Skeletal muscle satellite cell (primary cell): ENCODE measurements around the gene NLRP4.
"Not testable (repeated sequence)": the region's sequence is repeated elsewhere in the genome, so short reads cannot be mapped to it uniquely, and the experiment has no call there.

Experiments
- H3K27me3 ChIP-seq: 2 replicates; pipeline ENCODE4 v1.7.0; 2013; ENCODE audit warnings: low read length; ENCODE audit not compliant: control insufficient read depth, insufficient read depth
- H3K36me3 ChIP-seq: 2 replicates; pipeline ENCODE4 v1.7.0; 2013; ENCODE audit warnings: mild to moderate bottlenecking, control low read depth, low read length; ENCODE audit not compliant: insufficient read depth
- H3K4me1 ChIP-seq: 2 replicates; pipeline ENCODE4 v1.7.0; 2013; ENCODE audit warnings: low read length; ENCODE audit not compliant: control insufficient read depth, insufficient read depth
- H3K4me2 ChIP-seq: 2 replicates; pipeline ENCODE4 v1.7.0; 2013; ENCODE audit warnings: mild to moderate bottlenecking, low read length
- H3K4me3 ChIP-seq: 2 replicates; pipeline ENCODE4 v1.7.0; 2013; ENCODE audit warnings: low read length
- H3K9ac ChIP-seq: 2 replicates; pipeline ENCODE4 v1.7.0; 2013; ENCODE audit warnings: mild to moderate bottlenecking, low read depth, low read length, moderate library complexity
- H3K9me3 ChIP-seq: replicated peaks from 2 replicates; pipeline ENCODE4 v1.7.0; 2013; ENCODE audit warnings: mild to moderate bottlenecking, control low read depth, low read length

NLRP4 gene

DNA sequence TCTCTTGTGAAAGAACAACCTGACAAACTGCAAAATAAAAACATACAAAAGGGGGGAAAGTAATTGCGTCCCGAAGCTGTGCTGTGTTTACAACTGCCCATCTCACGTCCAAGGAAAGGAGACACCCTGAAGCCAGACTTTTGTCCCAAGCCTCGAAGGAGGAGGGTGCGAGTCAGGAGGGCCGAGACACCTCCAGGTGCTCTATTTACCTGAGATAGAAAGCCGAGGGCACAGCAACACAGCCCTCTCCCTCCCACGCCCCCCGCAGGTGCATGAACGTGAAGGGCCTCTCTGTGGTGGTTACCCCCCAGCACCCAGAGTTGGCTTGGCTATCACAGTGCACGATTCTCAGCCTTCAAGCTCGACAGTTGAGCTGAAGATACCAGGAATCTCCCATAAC is 62.6 kb downstream of the NLRP4 start:
- no peaks in the 10 kb centered on the region for H3K4me1 ChIP-seq
- no peak overlapping the region for H3K9ac ChIP-seq
- no peaks in the 10 kb centered on the region for H3K36me3 ChIP-seq
- H3K27me3 ChIP-seq, result no peaks in the 10 kb centered on the region
- H3K4me3 ChIP-seq, result no peak overlapping the region
- H3K9me3 ChIP-seq, result peaks cover 19% of the 10 kb centered on the region
- H3K4me2 ChIP-seq, result no peak overlapping the region

DNA sequence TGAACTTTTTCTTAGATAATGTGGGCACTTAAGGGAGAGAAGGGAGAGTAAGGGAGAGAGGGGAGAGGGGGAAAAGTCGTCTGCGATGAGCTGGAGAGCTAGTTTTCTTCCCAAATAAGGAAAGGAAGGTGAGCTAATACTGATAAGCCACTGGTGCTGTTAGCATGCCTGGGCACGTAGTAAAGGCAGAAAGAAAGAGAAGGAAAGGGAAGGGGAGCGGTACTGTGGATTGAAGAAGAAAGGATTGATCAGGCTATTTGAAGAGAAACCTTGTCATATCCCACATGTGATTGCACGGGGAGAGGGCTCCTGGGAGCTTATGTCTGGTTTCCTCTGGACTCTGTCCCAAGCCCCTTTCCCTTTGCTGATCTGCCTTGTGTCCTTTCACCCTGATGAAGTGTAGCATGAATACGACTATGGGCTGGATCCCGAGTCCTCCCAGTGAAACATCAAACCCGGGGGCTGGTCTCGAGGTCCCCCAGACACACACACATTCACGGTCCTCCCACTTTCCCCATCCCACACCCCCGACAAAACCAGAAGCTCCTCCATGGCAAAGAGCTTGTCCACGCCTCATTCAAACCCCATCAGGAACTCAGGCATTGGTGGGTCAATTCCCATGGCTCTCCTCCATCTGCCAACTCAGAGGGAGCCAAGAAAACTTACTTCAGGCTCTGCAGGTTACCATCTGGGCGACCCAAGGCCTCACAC is 65.2 kb downstream of the NLRP4 start:
- no peaks in the 10 kb centered on the region for H3K36me3 ChIP-seq
- H3K4me3 ChIP-seq, result no peak overlapping the region
- no peaks in the 10 kb centered on the region for H3K27me3 ChIP-seq
- H3K9ac ChIP-seq, result no peak overlapping the region
- no peak overlapping the region for H3K4me2 ChIP-seq
- no peaks in the 10 kb centered on the region for H3K4me1 ChIP-seq
- H3K9me3 ChIP-seq, result peaks cover 19% of the 10 kb centered on the region

DNA sequence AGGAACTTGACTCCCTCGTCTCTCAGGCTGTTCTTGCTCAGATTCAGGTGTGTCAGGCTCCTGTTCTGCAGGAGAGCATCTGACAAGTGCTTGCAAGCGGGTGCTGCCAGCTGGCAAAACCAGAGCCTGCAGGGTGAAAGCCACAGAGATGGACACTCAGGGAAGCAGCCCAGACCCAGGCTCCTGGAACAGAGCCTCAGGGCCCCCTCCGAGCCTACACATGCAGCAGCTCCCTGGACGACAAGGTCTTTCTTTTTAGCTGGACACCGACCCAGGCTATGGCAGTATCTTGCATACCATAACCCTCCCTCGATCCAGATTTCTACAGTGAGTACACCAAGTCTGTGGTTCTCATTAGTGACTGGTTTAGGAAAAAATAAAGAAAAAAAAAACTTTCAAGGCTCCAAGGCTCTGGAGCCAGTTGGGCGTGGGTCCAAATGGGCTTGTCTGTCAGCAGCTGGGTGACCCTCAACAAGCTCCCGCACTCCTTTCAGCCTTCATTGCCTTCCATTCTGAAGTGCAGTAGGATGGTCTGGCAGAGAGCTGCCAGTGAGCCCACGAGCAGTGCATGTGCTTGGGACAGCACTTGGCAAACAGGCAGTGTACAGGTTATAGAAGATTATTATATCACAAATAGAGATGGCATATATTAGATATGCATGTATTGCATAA is 65.9 kb downstream of the NLRP4 start:
- H3K4me3 ChIP-seq, result no peak overlapping the region
- no peak overlapping the region for H3K4me2 ChIP-seq
- H3K27me3 ChIP-seq, result no peaks in the 10 kb centered on the region
- H3K4me1 ChIP-seq, result no peaks in the 10 kb centered on the region
- H3K36me3 ChIP-seq, result no peaks in the 10 kb centered on the region
- H3K9me3 ChIP-seq, result peaks cover 19% of the 10 kb centered on the region
- no peak overlapping the region for H3K9ac ChIP-seq

DNA sequence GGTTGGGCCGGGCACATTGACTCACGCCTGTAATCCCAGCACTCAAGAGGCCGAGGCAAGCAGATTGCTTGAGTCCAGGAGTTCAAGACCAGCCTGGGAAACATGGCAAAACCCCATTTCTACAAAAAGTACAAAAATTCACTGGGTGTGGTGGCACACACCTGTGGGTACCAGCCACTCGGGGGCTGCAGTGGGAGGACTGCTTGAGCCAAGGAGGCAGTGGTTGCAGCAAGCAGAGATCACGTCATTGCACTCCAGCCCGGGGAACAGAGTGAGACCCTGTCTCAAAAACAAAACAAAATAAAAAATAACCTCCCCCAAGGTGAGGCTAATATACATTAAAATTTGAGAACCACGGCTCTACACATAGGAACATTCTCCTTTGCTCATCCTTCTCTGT is 70.9 kb downstream of the NLRP4 start:
- Histone ChIP-seq H3K27me3 (no peaks in the 10 kb centered on the region), H3K9ac (no peak overlapping the region), H3K4me1 (no peaks in the 10 kb centered on the region), H3K9me3 (peaks cover 19% of the 10 kb centered on the region), H3K4me2 (no peak overlapping the region), H3K36me3 (no peaks in the 10 kb centered on the region), H3K4me3 (no peak overlapping the region)

DNA sequence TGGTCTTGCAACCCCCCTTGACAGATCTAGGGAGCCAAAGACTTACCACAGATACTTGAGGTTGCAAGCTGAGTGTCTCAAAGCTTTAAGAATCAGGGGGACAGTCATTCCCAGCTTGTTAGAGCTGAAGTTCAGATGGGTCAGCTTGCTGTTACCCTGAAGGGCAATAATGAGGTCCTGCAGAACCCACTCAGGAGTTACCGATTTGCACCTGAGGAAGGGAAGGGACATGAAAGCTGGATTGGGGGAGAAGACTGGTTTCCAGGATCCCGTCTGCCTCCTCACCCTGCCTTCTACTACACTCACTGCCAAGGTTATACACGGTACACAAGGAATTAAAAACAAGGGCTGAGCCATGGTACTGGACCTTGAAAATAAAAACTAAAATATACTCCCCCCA is 71.4 kb downstream of the NLRP4 start:
- Histone ChIP-seq H3K9me3 (peaks cover 19% of the 10 kb centered on the region), H3K4me1 (no peaks in the 10 kb centered on the region)

DNA sequence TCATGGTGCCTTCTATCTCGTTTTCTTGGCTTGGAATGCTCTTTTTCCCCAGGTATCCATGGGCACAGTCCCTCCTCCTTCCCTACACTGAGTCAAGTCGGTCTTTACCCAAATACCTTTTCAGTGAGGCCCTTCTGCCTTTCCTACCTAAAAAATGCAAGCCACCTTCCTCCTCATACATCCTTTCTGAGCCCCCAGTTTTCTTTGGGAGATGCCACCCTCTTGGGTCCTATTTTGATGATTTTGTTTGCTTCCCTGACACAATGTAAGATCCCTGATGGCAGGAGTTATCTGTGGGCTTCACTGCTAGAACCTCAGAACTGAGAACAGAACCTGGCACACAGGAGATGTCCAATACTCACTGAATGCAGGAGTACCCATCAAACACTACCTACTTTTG is 73.5 kb downstream of the NLRP4 start:
- Histone ChIP-seq H3K27me3 (no peaks in the 10 kb centered on the region), H3K9me3 (peaks cover 19% of the 10 kb centered on the region), H3K9ac (no peak overlapping the region), H3K36me3 (no peaks in the 10 kb centered on the region), H3K4me1 (no peaks in the 10 kb centered on the region), H3K4me2 (no peak overlapping the region), H3K4me3 (no peak overlapping the region)

More for the DNA sequence above, 71.4 kb downstream of the NLRP4 start:
- Histone ChIP-seq H3K4me2 (no peak overlapping the region), H3K36me3 (no peaks in the 10 kb centered on the region), H3K9ac (no peak overlapping the region), H3K27me3 (no peaks in the 10 kb centered on the region), H3K4me3 (no peak overlapping the region)

DNA sequence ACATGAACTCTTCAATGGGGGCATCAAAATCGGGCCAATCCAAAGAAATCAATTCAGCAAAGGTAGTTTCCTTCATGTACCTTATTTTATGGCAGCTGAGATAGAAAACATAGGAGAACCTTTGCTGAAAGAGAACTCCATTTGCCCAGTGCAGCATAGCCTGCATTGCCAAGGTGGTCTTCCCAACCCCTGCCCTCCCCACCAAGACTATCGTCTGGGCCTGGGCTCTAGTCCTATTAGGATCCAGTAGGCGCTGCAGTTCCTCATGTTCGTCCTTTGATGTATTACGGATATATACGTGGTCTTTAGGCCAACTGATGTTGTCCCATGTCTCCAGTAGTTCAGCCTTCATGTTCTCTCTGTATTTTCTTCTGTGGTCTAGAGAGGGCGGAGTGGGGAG is 76.6 kb downstream of the NLRP4 start:
- H3K36me3 ChIP-seq, result no peaks in the 10 kb centered on the region
- no peak overlapping the region for H3K4me3 ChIP-seq
- no peak overlapping the region for H3K4me2 ChIP-seq
- no peaks in the 10 kb centered on the region for H3K4me1 ChIP-seq
- H3K27me3 ChIP-seq, result no peaks in the 10 kb centered on the region
- no peak overlapping the region for H3K9ac ChIP-seq
- peaks cover 17% of the 10 kb centered on the region for H3K9me3 ChIP-seq

DNA sequence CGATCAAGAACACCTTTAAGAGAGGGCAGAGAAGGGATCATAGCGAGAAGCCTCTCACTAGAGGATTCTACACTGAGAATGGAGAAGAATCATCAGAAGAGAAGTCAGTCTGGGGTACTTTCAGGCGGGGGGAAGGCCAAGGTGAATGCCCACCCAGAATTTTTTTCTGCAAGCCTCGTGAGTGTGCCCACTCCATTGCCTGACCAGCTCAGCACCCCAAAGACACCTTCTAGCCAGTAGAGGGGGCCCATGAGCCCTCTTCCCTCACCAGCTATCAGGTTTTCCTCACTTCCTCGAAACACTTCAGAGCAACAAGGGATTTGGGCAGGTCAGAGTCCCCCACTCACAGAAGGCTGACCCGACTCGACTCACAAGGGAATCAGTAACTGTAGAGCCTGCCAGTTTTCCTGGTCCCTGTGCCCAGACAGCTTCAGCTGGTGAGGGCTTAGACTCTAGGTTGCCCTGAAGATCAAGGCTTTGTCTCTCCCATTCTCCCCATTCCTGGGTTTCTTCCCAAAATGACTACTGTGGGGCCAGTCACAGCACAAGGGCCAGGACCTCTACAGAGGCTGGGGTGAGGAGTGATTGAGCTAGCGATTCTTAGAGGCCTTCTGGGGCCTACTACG is 77.4 kb downstream of the NLRP4 start:
- peaks cover 17% of the 10 kb centered on the region for H3K9me3 ChIP-seq
- H3K27me3 ChIP-seq, result no peaks in the 10 kb centered on the region
- H3K9ac ChIP-seq, result no peak overlapping the region
- no peaks in the 10 kb centered on the region for H3K4me1 ChIP-seq
- H3K4me3 ChIP-seq, result no peak overlapping the region
- H3K36me3 ChIP-seq, result no peaks in the 10 kb centered on the region
- H3K4me2 ChIP-seq, result no peak overlapping the region

DNA sequence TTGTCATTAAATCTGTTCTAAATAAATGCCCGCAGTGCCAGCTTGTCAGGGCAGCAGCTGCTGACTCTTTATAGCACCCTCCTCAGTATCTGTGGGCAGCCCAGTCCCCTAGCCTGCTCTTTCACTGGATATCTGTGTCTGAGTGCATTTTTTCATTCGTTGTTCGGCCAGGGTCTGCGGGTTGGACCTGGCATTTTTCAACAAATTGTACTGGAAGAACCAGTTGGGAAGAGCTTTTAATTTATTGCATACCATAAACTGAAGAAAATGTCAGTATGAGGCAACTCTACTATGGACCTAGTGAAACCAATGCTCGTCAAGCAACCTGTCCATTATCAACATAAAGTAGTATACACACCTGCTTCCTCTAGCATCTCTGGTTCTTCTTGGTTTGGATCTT is 87.2 kb downstream of the NLRP4 start:
- Histone ChIP-seq H3K27me3 (no peaks in the 10 kb centered on the region), H3K9ac (no peak overlapping the region), H3K36me3 (no peaks in the 10 kb centered on the region), H3K9me3 (peaks cover 4% of the 10 kb centered on the region), H3K4me2 (no peak overlapping the region), H3K4me1 (no peaks in the 10 kb centered on the region), H3K4me3 (no peak overlapping the region)

DNA sequence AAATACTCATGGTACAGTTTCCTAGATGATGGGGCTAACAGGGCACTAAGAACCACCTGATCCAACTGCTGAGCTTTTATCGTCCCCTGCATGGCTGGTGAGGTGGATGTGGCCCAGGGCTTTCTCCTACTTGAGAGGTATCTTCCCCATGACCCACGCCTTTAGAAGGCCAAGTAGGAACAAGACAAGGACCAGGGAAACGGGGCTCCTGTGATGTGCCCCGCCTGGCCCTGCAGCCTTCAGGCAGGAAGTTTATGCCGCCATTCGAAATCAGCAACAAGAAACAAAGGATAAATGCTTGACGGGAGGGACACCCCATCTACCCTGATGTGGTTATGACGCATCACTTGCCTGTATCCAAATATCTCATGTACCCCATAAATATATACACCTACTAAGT is 91.7 kb downstream of the NLRP4 start:
- peaks cover 10% of the 10 kb centered on the region for H3K9me3 ChIP-seq
- H3K4me1 ChIP-seq, result no peaks in the 10 kb centered on the region
- H3K4me3 ChIP-seq, result no peak overlapping the region
- no peaks in the 10 kb centered on the region for H3K36me3 ChIP-seq
- no peaks in the 10 kb centered on the region for H3K27me3 ChIP-seq
- H3K9ac ChIP-seq, result no peak overlapping the region
- no peak overlapping the region for H3K4me2 ChIP-seq

DNA sequence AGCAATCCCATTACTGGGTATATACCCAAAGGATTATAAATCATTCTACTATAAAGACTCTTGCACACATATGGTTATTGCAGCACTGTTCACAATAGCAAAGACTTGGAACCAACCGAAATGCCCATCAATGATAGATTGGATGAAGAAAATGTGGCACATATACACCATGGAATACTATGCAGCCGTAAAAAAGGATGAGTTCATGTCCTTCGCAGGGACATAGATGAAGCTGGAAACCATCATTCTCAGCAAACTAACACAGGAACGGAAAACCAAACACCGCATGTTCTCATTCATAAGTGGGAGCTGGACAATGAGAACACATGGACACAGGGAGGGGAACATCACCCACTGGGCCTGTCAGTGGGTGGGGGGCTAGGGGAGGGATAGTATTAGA is 92.9 kb downstream of the NLRP4 start:
- not testable (repeated sequence) for H3K4me1 ChIP-seq, H3K27me3 ChIP-seq, H3K9ac ChIP-seq, H3K4me3 ChIP-seq, H3K36me3 ChIP-seq, H3K4me2 ChIP-seq
- H3K9me3 ChIP-seq, result peaks cover 12% of the 10 kb centered on the region
